ENCODE results near the gene OXSM.

GRCh38 chr3:25775936-25776335 lies 14.0 kb upstream of the OXSM start:
- TF ChIP-seq EZH2 (optimal IDR thresholded peaks at IDR 0.05; ENCODE audit: low read depth, low read length) (no peak), CTCF (IDR thresholded peaks at IDR 0.05; ENCODE audit: low read length) (no peak), EZH2phosphoT487 (IDR thresholded peaks at IDR 0.05; ENCODE audit: low read length) (no peak)
